ENCODE measurements around the gene RNPS1. TPM values are rescaled to one million over a fixed set of nuclear protein-coding genes. Genes with fewer than 3 reads are reported as not detected.

Gene RNPS1
- total and polyA plus RNA-seq, 4 experiments from 2014 or later: 151 to 267 (median 208) TPM

DNA sequence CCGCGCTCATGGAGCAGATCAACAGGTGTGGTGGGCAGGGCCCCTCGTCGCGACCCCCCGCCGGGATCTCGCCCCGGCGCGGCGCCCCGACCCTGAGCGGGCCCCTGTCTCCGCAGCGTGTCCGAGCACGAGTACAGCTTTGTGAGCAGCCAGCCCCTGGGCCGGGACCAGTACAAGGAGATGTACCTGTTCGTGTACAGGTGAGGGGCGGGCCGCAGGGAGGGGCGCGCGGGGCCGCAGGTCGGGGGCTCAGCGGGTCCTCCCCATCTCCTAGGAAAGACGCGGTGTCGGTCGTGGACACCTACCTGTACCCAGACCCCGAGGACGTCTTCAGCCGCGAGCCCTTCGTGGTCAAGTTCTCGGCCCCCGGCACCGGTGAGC is 30.8 kb downstream of the RNPS1 start:
- no peaks in the 10 kb centered on the region for H3K27me3 Mint-ChIP-seq
- no peak for DNase-seq
- H3K27ac Mint-ChIP-seq: no peak overlapping the region
- peaks cover 0 to 9% (median 0%) of the 10 kb centered on the region in 4 donors for H3K4me1 Mint-ChIP-seq
- Histone ChIP-seq H3K36me3 (ENCODE audit: insufficient read depth, low read length) (peaks cover 19% of the 10 kb centered on the region), H3K27me3 (ENCODE audit: insufficient read depth, low read length) (no peaks in the 10 kb centered on the region), H3K4me3 (ENCODE audit: low read length in 2 of 2) (no peak overlapping the region), H3K9me3 (ENCODE audit: control insufficient read depth in 1 of 2, low read length in 2 of 2) (no peaks in the 10 kb centered on the region), H3K4me1 (ENCODE audit: insufficient read depth, low read length) (no peaks in the 10 kb centered on the region), H3K27ac (ENCODE audit: low read depth, low read length) (no peak overlapping the region)
- H3K4me3 Mint-ChIP-seq: no peak overlapping the region
- H3K9me3 Mint-ChIP-seq: no peaks in the 10 kb centered on the region
- CTCF ChIA-PET (ENCODE audit: partially characterized antibody): no interaction called here
- intact Hi-C loops (cut with micrococcal nuclease): no loop called here
- POLR2A ChIA-PET (ENCODE audit: partially characterized antibody): no interaction called here
- H3K36me3 Mint-ChIP-seq: peaks cover 5 to 13% of the 10 kb centered on the region in 2 donors

- H3K4me1 Mint-ChIP-seq: peaks cover 0 to 9% (median 0%) of the 10 kb centered on the region in 4 donors
- H3K9me3 Mint-ChIP-seq: no peaks in the 10 kb centered on the region
- H3K27me3 ChIP-seq (ENCODE audit: insufficient read depth, low read length): no peaks in the 10 kb centered on the region
- intact Hi-C loops (cut with micrococcal nuclease): no loop called here
- H3K4me1 ChIP-seq (ENCODE audit: insufficient read depth, low read length): no peaks in the 10 kb centered on the region
- no peaks in the 10 kb centered on the region for H3K27me3 Mint-ChIP-seq
- peaks cover 24% of the 10 kb centered on the region for H3K36me3 ChIP-seq (ENCODE audit: insufficient read depth, low read length)
- no peaks in the 10 kb centered on the region for H3K9me3 ChIP-seq (ENCODE audit: control insufficient read depth in 1 of 2, low read length in 2 of 2)
- H3K4me3 ChIP-seq (ENCODE audit: low read length in 2 of 2): no peak within 1 kb of the TSS
- no peak within 1 kb of the TSS for H3K27ac Mint-ChIP-seq
- no peak for DNase-seq
- no peak within 1 kb of the TSS for H3K4me3 Mint-ChIP-seq
- no peak within 1 kb of the TSS for H3K27ac ChIP-seq (ENCODE audit: low read depth, low read length)
- ChIA-PET POLR2A (ENCODE audit: partially characterized antibody) (interaction anchor here (0.9 to 1.1 kb wide), 2 partner anchors 16 to 21 kb away, joined by 3 to 5 read pairs; no protein-coding TSS in a partner anchor), CTCF (ENCODE audit: partially characterized antibody) (no interaction called here)
- peaks cover 5 to 15% of the 10 kb centered on the region in 2 donors for H3K36me3 Mint-ChIP-seq
Measured at GRCh38 chr16:2236337-2237101, 31.4 kb downstream of the RNPS1 start, which contains the start of gene DNASE1L2. TSS of gene DNASE1L2 (plus strand) at chr16:2236444. CDS start at chr16:2236817, 373 bp downstream.

DNA sequence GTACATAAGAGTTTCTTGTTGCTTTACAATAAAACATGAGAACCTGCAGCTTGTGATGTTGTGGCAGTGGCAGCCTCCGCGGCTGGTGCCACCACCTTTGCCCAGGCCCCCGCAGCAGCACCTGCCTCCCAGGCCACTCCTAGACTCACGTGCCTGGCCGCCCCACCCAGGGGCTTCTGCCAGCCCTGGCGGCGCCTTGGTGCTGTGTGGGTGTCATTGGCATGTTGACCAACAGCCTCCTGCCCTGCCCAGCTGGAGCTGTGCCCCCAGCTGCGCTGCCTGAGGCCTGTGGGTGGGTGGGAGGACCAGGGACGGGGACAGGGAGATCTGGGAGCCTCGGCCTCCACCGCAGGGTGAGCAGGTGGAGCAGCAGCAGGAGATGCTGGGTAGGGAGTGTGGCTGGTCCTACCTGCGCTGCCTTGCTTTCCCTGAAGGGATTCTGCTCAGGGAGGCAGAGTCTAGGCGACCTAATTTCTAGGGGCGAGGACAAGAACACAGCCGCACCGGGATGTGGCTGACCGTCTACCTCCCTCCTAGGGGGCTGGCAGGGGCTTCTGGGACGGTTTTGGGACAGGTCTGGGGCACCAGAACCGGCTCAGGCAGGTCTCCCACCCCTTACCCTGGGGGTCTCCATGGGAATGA is 32.1 kb downstream of the RNPS1 start:
- H3K27me3 ChIP-seq (ENCODE audit: insufficient read depth, low read length): no peaks in the 10 kb centered on the region
- DNase-seq: no peak
- H3K9me3 ChIP-seq (ENCODE audit: control insufficient read depth in 1 of 2, low read length in 2 of 2): no peaks in the 10 kb centered on the region
- H3K4me3 ChIP-seq (ENCODE audit: low read length in 2 of 2): no peak overlapping the region
- no peaks in the 10 kb centered on the region for H3K4me1 ChIP-seq (ENCODE audit: insufficient read depth, low read length)
- Mint-ChIP-seq H3K4me3 (no peak overlapping the region), H3K9me3 (no peaks in the 10 kb centered on the region), H3K36me3 (peaks cover 5 to 18% of the 10 kb centered on the region in 2 donors), H3K4me1 (peaks cover 0 to 9% (median 0%) of the 10 kb centered on the region in 4 donors), H3K27me3 (no peaks in the 10 kb centered on the region), H3K27ac (no peak overlapping the region)
- CTCF ChIA-PET (ENCODE audit: partially characterized antibody): no interaction called here
- no peak overlapping the region for H3K27ac ChIP-seq (ENCODE audit: low read depth, low read length)
- peaks cover 29% of the 10 kb centered on the region for H3K36me3 ChIP-seq (ENCODE audit: insufficient read depth, low read length)
- POLR2A ChIA-PET (ENCODE audit: partially characterized antibody): interaction anchor here (0.9 to 1.1 kb wide), 2 partner anchors 17 to 20 kb away, joined by 3 to 5 read pairs; no protein-coding TSS in a partner anchor
- intact Hi-C loops (cut with micrococcal nuclease): no loop called here

DNA sequence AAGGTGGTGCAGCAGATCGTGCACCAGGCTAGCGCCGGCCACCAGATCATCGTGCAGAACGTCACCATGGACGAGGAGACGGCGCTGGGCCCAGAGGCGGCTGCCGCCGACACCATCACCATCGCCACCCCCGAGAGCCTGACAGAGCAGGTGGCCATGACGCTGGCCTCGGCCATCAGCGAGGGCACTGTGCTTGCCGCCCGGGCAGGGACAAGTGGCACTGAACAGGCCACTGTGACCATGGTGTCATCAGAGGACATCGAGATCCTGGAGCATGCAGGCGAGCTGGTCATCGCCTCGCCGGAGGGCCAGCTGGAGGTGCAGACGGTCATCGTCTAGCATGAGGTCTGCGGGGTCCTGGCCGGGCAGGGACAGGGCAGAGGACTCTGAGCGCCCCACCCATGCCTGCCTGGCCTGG is 32.7 kb downstream of the RNPS1 start:
- peaks cover 0 to 9% (median 0%) of the 10 kb centered on the region in 4 donors for H3K4me1 Mint-ChIP-seq
- H3K36me3 Mint-ChIP-seq: peaks cover 6 to 21% of the 10 kb centered on the region in 2 donors
- Histone ChIP-seq H3K9me3 (ENCODE audit: control insufficient read depth in 1 of 2, low read length in 2 of 2) (no peaks in the 10 kb centered on the region), H3K4me1 (ENCODE audit: insufficient read depth, low read length) (no peaks in the 10 kb centered on the region), H3K27ac (ENCODE audit: low read depth, low read length) (no peak overlapping the region), H3K36me3 (ENCODE audit: insufficient read depth, low read length) (peaks cover 29% of the 10 kb centered on the region), H3K4me3 (ENCODE audit: low read length in 2 of 2) (no peak overlapping the region), H3K27me3 (ENCODE audit: insufficient read depth, low read length) (no peaks in the 10 kb centered on the region)
- no peak for DNase-seq
- no peak overlapping the region for H3K4me3 Mint-ChIP-seq
- no peaks in the 10 kb centered on the region for H3K9me3 Mint-ChIP-seq
- no peaks in the 10 kb centered on the region for H3K27me3 Mint-ChIP-seq
- ChIA-PET POLR2A (ENCODE audit: partially characterized antibody) (no interaction called here), CTCF (ENCODE audit: partially characterized antibody) (no interaction called here)
- intact Hi-C loops (cut with micrococcal nuclease): no loop called here
- H3K27ac Mint-ChIP-seq: no peak overlapping the region

DNA sequence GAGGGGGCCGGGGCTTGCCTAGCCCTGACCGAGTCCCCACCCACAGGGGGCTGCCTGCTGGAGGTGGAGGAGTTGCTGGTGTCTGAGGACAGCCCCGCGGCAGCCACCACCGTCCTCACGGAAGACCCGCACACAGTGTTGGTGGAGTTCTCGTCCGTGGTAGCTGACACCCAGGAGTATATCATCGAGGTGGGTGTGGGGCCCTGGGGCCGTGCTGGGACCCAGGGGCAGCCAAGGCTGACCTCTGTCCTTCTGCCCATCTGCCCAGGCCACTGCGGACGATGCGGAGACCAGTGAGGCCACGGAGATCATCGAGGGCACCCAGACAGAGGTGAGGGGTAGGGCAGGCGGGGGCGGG is 33.1 kb downstream of the RNPS1 start:
- no peak overlapping the region for H3K27ac Mint-ChIP-seq
- POLR2A ChIA-PET (ENCODE audit: partially characterized antibody): no interaction called here
- H3K36me3 ChIP-seq (ENCODE audit: insufficient read depth, low read length): peaks cover 33% of the 10 kb centered on the region

GRCh38 chr16:2233872-2234812 is 33.8 kb downstream of the RNPS1 start:
- CTCF ChIA-PET (ENCODE audit: partially characterized antibody): no interaction called here
- peaks cover 0 to 9% (median 0%) of the 10 kb centered on the region in 4 donors for H3K4me1 Mint-ChIP-seq

More for the DNA sequence above, 33.1 kb downstream of the RNPS1 start:
- no peaks in the 10 kb centered on the region for H3K27me3 ChIP-seq (ENCODE audit: insufficient read depth, low read length)
- CTCF ChIA-PET (ENCODE audit: partially characterized antibody): no interaction called here
- no peaks in the 10 kb centered on the region for H3K9me3 Mint-ChIP-seq
- DNase-seq: no peak
- no peaks in the 10 kb centered on the region for H3K4me1 ChIP-seq (ENCODE audit: insufficient read depth, low read length)
- no peak overlapping the region for H3K4me3 Mint-ChIP-seq
- H3K4me3 ChIP-seq (ENCODE audit: low read length in 2 of 2): no peak overlapping the region
- H3K9me3 ChIP-seq (ENCODE audit: control insufficient read depth in 1 of 2, low read length in 2 of 2): no peaks in the 10 kb centered on the region
- no peak overlapping the region for H3K27ac ChIP-seq (ENCODE audit: low read depth, low read length)
- H3K27me3 Mint-ChIP-seq: peaks cover 0 to 1% of the 10 kb centered on the region in 2 donors
- H3K4me1 Mint-ChIP-seq: peaks cover 0 to 9% (median 0%) of the 10 kb centered on the region in 4 donors
- peaks cover 10 to 26% of the 10 kb centered on the region in 2 donors for H3K36me3 Mint-ChIP-seq
- intact Hi-C loops (cut with micrococcal nuclease): no loop called here

More at GRCh38 chr16:2233872-2234812, 33.8 kb downstream of the RNPS1 start:
- Histone ChIP-seq H3K4me1 (ENCODE audit: insufficient read depth, low read length) (no peaks in the 10 kb centered on the region), H3K27me3 (ENCODE audit: insufficient read depth, low read length) (no peaks in the 10 kb centered on the region), H3K27ac (ENCODE audit: low read depth, low read length) (no peak overlapping the region), H3K9me3 (ENCODE audit: control insufficient read depth in 1 of 2, low read length in 2 of 2) (no peaks in the 10 kb centered on the region), H3K4me3 (ENCODE audit: low read length in 2 of 2) (no peak overlapping the region), H3K36me3 (ENCODE audit: insufficient read depth, low read length) (peaks cover 39% of the 10 kb centered on the region)
- POLR2A ChIA-PET (ENCODE audit: partially characterized antibody): interaction anchor here (1.0 kb wide), 1 partner anchor 28 kb away, joined by 3 read pairs; no protein-coding TSS in a partner anchor
- Mint-ChIP-seq H3K27me3 (peaks cover 0 to 1% of the 10 kb centered on the region in 2 donors), H3K36me3 (peaks cover 10 to 25% of the 10 kb centered on the region in 2 donors), H3K4me3 (no peak overlapping the region), H3K27ac (no peak overlapping the region), H3K9me3 (no peaks in the 10 kb centered on the region)
- intact Hi-C loops (cut with micrococcal nuclease): no loop called here
- DNase-seq: no peak

All from CD4-positive, alpha-beta memory T cell (primary cell).